ENCODE results near the gene CPLX3.

Gene CPLX3

GRCh38 chr15:74857082-74857655, 30.7 kb downstream of the CPLX3 start:
- TF ChIP-seq CTCF (IDR thresholded peaks at IDR 0.05; ENCODE audit: low read depth, low read length): no peak

GRCh38 chr15:74857671-74858368, 31.4 kb downstream of the CPLX3 start:
- TF ChIP-seq CTCF (IDR thresholded peaks at IDR 0.05; ENCODE audit: low read depth, low read length): no peak
- no peak overlapping the region for H3K4me3 ChIP-seq (ENCODE audit: low read depth, low read length)
- in situ Hi-C loops (cut with HindIII; ENCODE audit: low sequenced_read_pairs): no loop called here
- no peak for DNase-seq (ENCODE audit: low read depth, low spot score)

More at GRCh38 chr15:74857082-74857655, 30.7 kb downstream of the CPLX3 start:
- in situ Hi-C loops (cut with HindIII; ENCODE audit: low sequenced_read_pairs): no loop called here
- no peak for DNase-seq (ENCODE audit: low read depth, low spot score)
- H3K4me3 ChIP-seq (ENCODE audit: low read depth, low read length): no peak overlapping the region

- in situ Hi-C loops (cut with HindIII; ENCODE audit: low sequenced_read_pairs): no loop called here
- TF ChIP-seq CTCF (IDR thresholded peaks at IDR 0.05; ENCODE audit: low read depth, low read length): no peak
- no peak overlapping the region for H3K4me3 ChIP-seq (ENCODE audit: low read depth, low read length)
- DNase-seq (ENCODE audit: low read depth, low spot score): no peak
Observed at GRCh38 chr15:74858369-74858740, 31.9 kb downstream of the CPLX3 start.

GRCh38 chr15:74863239-74864056, 37.0 kb downstream of the CPLX3 start:
- DNase-seq (ENCODE audit: low read depth, low spot score): peak; percentile 31
- in situ Hi-C loops (cut with HindIII; ENCODE audit: low sequenced_read_pairs): no loop called here
- H3K4me3 ChIP-seq (ENCODE audit: low read depth, low read length): no peak overlapping the region
- no peak for TF ChIP-seq CTCF (IDR thresholded peaks at IDR 0.05; ENCODE audit: low read depth, low read length)

DNA sequence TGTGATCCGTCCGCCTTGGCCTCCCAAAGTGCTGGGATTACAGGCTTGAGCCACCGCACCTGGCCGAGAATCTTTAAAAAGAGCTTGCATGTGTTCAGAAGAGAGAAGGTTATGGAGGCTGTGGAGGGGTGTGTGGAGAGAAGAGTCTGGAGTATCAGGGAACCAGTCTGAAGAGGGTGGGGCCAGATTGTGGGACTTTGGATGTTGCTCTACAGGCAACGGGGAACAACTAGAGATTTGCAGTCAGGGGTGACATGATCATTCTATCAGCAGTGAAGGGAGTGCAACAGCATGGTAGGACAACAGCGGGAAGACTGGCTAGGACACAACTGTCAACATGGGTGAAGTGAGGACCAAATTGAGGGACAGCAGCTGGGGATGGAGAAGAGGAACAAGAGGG, 37.9 kb downstream of the CPLX3 start:
- no peak for DNase-seq (ENCODE audit: low read depth, low spot score)
- H3K4me3 ChIP-seq (ENCODE audit: low read depth, low read length): no peak overlapping the region
- no peak for TF ChIP-seq CTCF (IDR thresholded peaks at IDR 0.05; ENCODE audit: low read depth, low read length)
- in situ Hi-C loops (cut with HindIII; ENCODE audit: low sequenced_read_pairs): no loop called here

DNA sequence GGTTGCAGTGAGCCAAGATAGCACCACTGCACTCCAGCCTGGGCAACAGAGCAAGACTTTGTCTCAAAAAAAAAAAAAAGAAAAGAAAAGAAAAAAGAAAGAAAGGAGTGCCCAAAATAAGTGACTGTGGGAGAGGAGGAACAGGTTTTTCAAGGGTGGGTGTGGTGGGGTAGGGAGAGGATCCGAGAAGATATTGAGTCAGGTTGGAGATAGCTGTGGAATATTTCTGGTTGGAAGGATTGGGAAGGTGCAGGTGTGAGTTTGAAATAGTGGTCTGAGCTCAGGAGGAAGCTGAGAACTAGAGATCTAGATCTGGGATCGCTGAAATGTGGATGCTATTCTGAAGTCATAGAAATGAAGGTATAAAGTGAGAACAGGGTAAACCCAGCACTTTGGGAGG, 38.9 kb downstream of the CPLX3 start:
- H3K4me3 ChIP-seq (ENCODE audit: low read depth, low read length): no peak overlapping the region
- in situ Hi-C loops (cut with HindIII; ENCODE audit: low sequenced_read_pairs): no loop called here
- no peak for DNase-seq (ENCODE audit: low read depth, low spot score)
- no peak for TF ChIP-seq CTCF (IDR thresholded peaks at IDR 0.05; ENCODE audit: low read depth, low read length)
